Measurements from ENCODE around the gene ENKD1.

ENKD1 gene

GRCh38 chr16:67678354-67679023 is 11.9 kb upstream of the ENKD1 start:
- DNase-seq = no peak

GRCh38 chr16:67677712-67678111 is 11.2 kb upstream of the ENKD1 start:
- DNase-seq = no peak

GRCh38 chr16:67676939-67677338 is 10.4 kb upstream of the ENKD1 start:
- no peak for DNase-seq

GRCh38 chr16:67676516-67676915 is 10.0 kb upstream of the ENKD1 start:
- DNase-seq = no peak

GRCh38 chr16:67675999-67676398 is 9.4 kb upstream of the ENKD1 start:
- DNase-seq = no peak

- no peak for DNase-seq
These were observed 9.0 kb upstream of the ENKD1 start for GRCh38 chr16:67675579-67675935.

- no peak for DNase-seq
These were observed 8.5 kb upstream of the ENKD1 start for GRCh38 chr16:67674851-67675578.

GRCh38 chr16:67673712-67674580 is 7.4 kb upstream of the ENKD1 start:
- no peak for DNase-seq

- peak; percentile 43 for DNase-seq
These were observed 6.5 kb upstream of the ENKD1 start for GRCh38 chr16:67672739-67673662.

GRCh38 chr16:67672306-67672705 is 5.8 kb upstream of the ENKD1 start:
- no peak for DNase-seq

- no peak for DNase-seq
These were observed 3.0 kb upstream of the ENKD1 start for GRCh38 chr16:67669499-67670101.

GRCh38 chr16:67668495-67669157 is 2.1 kb upstream of the ENKD1 start:
- DNase-seq = no peak

- DNase-seq = peak; percentile 89
These were observed 1.4 kb upstream of the ENKD1 start for GRCh38 chr16:67667817-67668494.

GRCh38 chr16:67667453-67667816 is 885 bp upstream of the ENKD1 start:
- DNase-seq = no peak

- DNase-seq = no peak
These were observed 458 bp downstream of the ENKD1 start for GRCh38 chr16:67666032-67666551.

- DNase-seq = no peak
These were observed 952 bp downstream of the ENKD1 start for GRCh38 chr16:67665598-67665997.

GRCh38 chr16:67664871-67665270 is 1.7 kb downstream of the ENKD1 start:
- no peak for DNase-seq

- no peak for DNase-seq
These were observed 2.3 kb downstream of the ENKD1 start for GRCh38 chr16:67664258-67664657.

GRCh38 chr16:67663877-67664222 is 2.7 kb downstream of the ENKD1 start:
- DNase-seq = no peak

GRCh38 chr16:67663151-67663876 is 3.2 kb downstream of the ENKD1 start:
- DNase-seq = no peak
